ENCODE results near the gene MMP23B.

DNA sequence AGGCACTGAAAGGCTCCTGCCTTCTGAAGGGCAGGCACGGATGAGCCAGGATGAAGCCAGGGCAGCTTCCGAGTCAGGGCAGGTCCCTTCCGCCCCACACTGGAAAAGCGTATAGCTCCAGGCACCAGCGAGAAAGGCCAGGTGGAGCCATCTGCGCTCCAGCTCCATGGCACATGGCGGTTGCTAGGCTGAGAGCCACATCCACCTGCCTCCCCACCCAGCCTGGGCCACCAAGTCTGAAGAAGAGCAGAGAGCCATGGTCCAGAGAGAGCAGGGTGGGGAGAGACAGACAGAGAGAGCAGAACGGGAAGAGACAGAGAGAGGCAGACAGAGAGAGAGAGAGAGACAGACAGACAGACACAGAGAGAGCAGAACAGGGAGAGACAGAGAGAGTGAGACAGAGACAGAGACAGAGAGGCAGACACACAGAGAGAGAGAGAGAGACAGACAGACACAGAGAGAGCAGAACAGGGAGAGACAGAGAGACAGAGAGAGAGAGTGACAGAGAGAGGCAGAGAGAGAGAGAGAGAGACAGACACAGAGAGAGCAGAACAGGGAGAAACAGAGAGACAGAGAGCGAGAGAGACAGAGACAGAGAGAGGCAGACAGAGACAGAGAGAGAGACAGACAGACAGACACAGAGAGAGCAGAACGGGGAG, 37.2 kb upstream of the MMP23B start:
- TF ChIP-seq, protein P1, sequence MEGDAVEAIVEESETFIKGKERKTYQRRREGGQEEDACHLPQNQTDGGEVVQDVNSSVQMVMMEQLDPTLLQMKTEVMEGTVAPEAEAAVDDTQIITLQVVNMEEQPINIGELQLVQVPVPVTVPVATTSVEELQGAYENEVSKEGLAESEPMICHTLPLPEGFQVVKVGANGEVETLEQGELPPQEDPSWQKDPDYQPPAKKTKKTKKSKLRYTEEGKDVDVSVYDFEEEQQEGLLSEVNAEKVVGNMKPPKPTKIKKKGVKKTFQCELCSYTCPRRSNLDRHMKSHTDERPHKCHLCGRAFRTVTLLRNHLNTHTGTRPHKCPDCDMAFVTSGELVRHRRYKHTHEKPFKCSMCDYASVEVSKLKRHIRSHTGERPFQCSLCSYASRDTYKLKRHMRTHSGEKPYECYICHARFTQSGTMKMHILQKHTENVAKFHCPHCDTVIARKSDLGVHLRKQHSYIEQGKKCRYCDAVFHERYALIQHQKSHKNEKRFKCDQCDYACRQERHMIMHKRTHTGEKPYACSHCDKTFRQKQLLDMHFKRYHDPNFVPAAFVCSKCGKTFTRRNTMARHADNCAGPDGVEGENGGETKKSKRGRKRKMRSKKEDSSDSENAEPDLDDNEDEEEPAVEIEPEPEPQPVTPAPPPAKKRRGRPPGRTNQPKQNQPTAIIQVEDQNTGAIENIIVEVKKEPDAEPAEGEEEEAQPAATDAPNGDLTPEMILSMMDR (conservative IDR thresholded peaks at IDR 0.05; ENCODE audit: low read depth, low read length) = no peak
- no peak for TF ChIP-seq EZH2 (IDR thresholded peaks at IDR 0.05; ENCODE audit: borderline replicate concordance, low read depth, low read length, poor library complexity, severe bottlenecking)
